HepG2 (cell line): Measurements from ENCODE around the gene PIP4K2B. TPM values are rescaled to one million over a fixed set of nuclear protein-coding genes. Genes with fewer than 3 reads are reported as not detected.
A peak's percentile ranks its signal among the peaks of the same experiment; 100 is the strongest.

Source experiments
- BORCS8-MEF2B ChIP-seq: sonication (generic); formaldehyde crosslinking; IDR thresholded peaks from 2 replicates; pipeline ENCODE4 v1.8.0; 2022; ENCODE audit warnings: mild to moderate bottlenecking, missing genetic modification reagents
- CENPBD1 ChIP-seq: sonication (generic); formaldehyde crosslinking; IDR thresholded peaks from 2 replicates; pipeline ENCODE4 v1.8.0; 2022; ENCODE audit warnings: missing genetic modification reagents, low read depth, mild to moderate bottlenecking, borderline replicate concordance
- EHMT2 ChIP-seq: fragments of 200-600 bp; sonication (generic); IDR thresholded peaks from 2 replicates; pipeline ENCODE4 v1.7.0; 2017; ENCODE audit warnings: antibody characterized with exemption, low read depth, low read length, borderline replicate concordance
- GRHL1 ChIP-seq: sonication (generic); formaldehyde crosslinking; conservative IDR thresholded peaks from 2 replicates; pipeline ENCODE4 v1.8.0; 2022; ENCODE audit warnings: missing genetic modification reagents
- KDM2A ChIP-seq: sonication (generic); formaldehyde crosslinking; IDR thresholded peaks from 2 replicates; pipeline ENCODE4 v1.4.0; 2020; ENCODE audit warnings: low read depth, missing genetic modification reagents, borderline replicate concordance
- MTERF4 ChIP-seq: sonication (generic); formaldehyde crosslinking; IDR thresholded peaks from 2 replicates; pipeline ENCODE4 v1.8.0; 2023; ENCODE audit warnings: mild to moderate bottlenecking, missing genetic modification reagents
- PREB ChIP-seq: sonication (generic); formaldehyde crosslinking; IDR thresholded peaks from 2 replicates; pipeline ENCODE4 v1.4.0; 2020; ENCODE audit warnings: missing genetic modification reagents
- SMARCE1 ChIP-seq: fragments of 450-650 bp; IDR thresholded peaks from 2 replicates; pipeline ENCODE4 v1.6.1; 2017; ENCODE audit warnings: borderline replicate concordance
- U2AF1 ChIP-seq: fragments of 200-400 bp; formaldehyde crosslinking; optimal IDR thresholded peaks from 2 replicates; pipeline ENCODE3; 2017; ENCODE audit warnings: mild to moderate bottlenecking, low read depth, low read length
- ZBTB25 ChIP-seq: IDR thresholded peaks from 2 replicates; pipeline ENCODE4 v1.6.1; 2018; ENCODE audit warnings: missing genetic modification reagents
- ZNF264 ChIP-seq: sonication (generic); formaldehyde crosslinking; IDR thresholded peaks from 2 replicates; pipeline ENCODE4 v1.4.0; 2020; ENCODE audit warnings: missing genetic modification reagents
- ZNF331 ChIP-seq: sonication (generic); formaldehyde crosslinking; IDR thresholded peaks from 2 replicates; pipeline ENCODE4 v1.4.0; 2020; ENCODE audit warnings: missing genetic modification reagents
- ZNF414 ChIP-seq: sonication (generic); formaldehyde crosslinking; IDR thresholded peaks from 2 replicates; pipeline ENCODE4 v1.5.0; 2020; ENCODE audit warnings: missing genetic modification reagents
- polyA plus RNA-seq, 8 experiments: library from polyadenylated mRNA; depleted of rRNA in 3 of 8; stranded (reverse) in 7 of 8; unstranded in 1 of 8; fragments of >200 nt; fragmentation: Illumina TruSeq in 4 of 8; extraction: Trizol in 4 of 8; gene quantifications; 2 replicates each; pipeline versions ENCODE4 v1.2.1 to v1.2.3, GENCODE V29; 2011 to 2016; ENCODE audit warnings: low read depth in 4 of 8, missing spikeins in 1 of 8, mixed read lengths in 1 of 8; ENCODE audit not compliant: insufficient read depth in 1 of 8
- total RNA-seq, 5 experiments: library from RNA; depleted of rRNA; stranded (reverse); fragments of >200 nt; fragmentation: Illumina TruSeq; extraction: Trizol; gene quantifications; 2 replicates each; pipeline ENCODE4 v1.2.3, GENCODE V29; 2016; ENCODE audit warnings: low read depth in 1 of 5

Gene PIP4K2B
- total and polyA plus RNA-seq, 2 of the 13 experiments (the other 11 are each of a cell fraction or from before 2014, with no cell fraction given), result 20.4 to 54.0 TPM

GRCh38 chr17:38729886-38730525, 69.3 kb downstream of the PIP4K2B start, which contains the start of gene CISD3 (continued):
- peak; percentile 99 for TF ChIP-seq KDM2A (CRISPR knock-in tag)
- TF ChIP-seq ZNF264 (CRISPR knock-in tag), result no peak
- peak; percentile 60; the same call in 1 of the 2 replicates for TF ChIP-seq ZBTB25
- no peak for TF ChIP-seq GRHL1 (CRISPR knock-in tag)
- no peak for TF ChIP-seq ZNF414 (CRISPR knock-in tag)
- no peak for TF ChIP-seq U2AF1
- no peak for TF ChIP-seq SMARCE1
- TF ChIP-seq ZNF331 (CRISPR knock-in tag), result peak; percentile 41; the same call in 1 of the 2 replicates
- TF ChIP-seq CENPBD1 (CRISPR knock-in tag), result no peak; the same call in 1 of the 2 replicates
- TF ChIP-seq EHMT2, result no peak
- TF ChIP-seq PREB, result no peak
- no peak for TF ChIP-seq BORCS8-MEF2B
- no peak for TF ChIP-seq MTERF4 (CRISPR knock-in tag)
